ENCODE results near the gene ISM1.

The ISM1 gene

GRCh38 chr20:13284830-13285229, 63.8 kb downstream of the ISM1 start:
- DNase-seq, result no peak

- no peak for DNase-seq
Observed at GRCh38 chr20:13285408-13285807, 64.3 kb downstream of the ISM1 start.

GRCh38 chr20:13286052-13286451, 65.0 kb downstream of the ISM1 start:
- no peak for DNase-seq

GRCh38 chr20:13286607-13287006, 65.5 kb downstream of the ISM1 start:
- DNase-seq, result no peak

- no peak for DNase-seq
Observed at GRCh38 chr20:13288357-13288756, 67.3 kb downstream of the ISM1 start.

GRCh38 chr20:13289031-13289430, 68.0 kb downstream of the ISM1 start:
- no peak for DNase-seq

- no peak for DNase-seq
Observed at GRCh38 chr20:13290724-13291123, 69.7 kb downstream of the ISM1 start.

GRCh38 chr20:13291157-13291556, 70.1 kb downstream of the ISM1 start:
- DNase-seq, result no peak

DNA sequence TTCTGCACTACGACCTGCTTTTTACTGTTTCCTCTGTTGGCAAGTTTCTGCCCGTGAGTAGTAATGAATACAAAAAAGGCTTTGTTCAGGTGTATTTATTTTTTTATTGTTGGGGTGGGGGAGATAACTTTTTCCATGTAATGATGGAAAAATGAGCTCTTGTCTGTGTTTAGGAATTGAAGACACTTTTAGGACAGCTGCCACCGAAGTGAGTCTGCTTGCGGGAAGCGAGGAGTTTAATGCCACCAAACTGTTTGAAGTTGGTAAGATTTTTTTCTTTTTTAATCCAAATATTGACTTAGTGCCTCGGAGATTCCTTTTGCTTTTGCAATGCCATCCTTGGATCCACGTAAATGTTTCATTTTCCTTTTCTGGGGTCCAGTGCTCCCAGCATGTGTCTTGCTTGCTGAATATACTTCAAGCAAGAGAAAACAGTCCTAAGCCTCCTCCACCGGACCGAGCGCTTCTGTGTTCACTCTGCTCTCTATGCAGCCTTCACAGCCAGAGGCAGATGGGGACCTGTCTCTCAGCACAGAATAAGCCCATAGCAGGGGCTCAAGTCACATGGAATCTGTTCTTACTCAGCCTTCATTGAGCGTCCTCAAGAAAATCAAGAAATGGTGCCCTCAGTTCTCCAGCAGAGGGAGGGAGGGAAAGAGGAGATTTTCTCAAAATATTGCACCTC, 71.3 kb downstream of the ISM1 start:
- DNase-seq, result no peak

- DNase-seq, result no peak
Observed at GRCh38 chr20:13294522-13294921, 73.4 kb downstream of the ISM1 start.

- no peak for DNase-seq
Observed at GRCh38 chr20:13295637-13296036, 74.6 kb downstream of the ISM1 start.

- DNase-seq, result no peak
Observed at GRCh38 chr20:13296070-13296469, 75.0 kb downstream of the ISM1 start.

DNA sequence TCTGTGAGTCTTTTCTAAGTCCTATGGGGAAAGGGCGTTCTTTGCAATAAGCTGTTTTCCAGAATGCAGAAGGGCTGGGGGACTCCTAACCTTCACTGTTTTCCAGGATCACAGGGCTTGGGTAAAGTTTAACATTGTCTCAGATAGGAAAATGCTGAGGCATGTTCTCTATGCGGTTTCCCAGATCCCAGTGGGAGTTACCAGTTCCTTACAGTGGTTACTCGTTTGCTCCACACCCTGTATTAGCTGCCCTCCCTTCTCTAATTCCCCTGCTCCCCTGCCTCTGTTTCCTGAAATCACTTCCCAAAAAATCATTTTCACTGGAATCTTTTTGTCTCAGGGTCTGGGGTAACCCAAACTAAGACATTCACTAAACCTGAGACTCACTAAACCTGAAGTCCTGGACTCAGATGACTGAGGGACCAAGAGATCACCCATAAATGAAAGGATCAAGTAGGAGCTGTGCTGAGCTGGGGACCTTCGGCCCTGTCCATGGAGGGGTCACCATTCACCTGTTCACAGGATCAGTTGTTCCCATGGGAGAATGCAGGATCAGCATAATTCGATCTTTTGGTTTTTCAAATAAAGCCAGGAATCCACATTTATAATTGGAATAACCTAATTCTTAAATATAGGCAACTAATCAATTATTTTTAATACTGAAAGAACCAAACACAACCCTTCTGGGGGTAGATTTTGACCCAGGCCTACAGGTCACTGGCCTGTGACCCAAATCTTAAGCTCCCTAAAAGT, 76.2 kb downstream of the ISM1 start:
- no peak for DNase-seq

GRCh38 chr20:13298692-13299373, 77.8 kb downstream of the ISM1 start:
- DNase-seq, result no peak

DNA sequence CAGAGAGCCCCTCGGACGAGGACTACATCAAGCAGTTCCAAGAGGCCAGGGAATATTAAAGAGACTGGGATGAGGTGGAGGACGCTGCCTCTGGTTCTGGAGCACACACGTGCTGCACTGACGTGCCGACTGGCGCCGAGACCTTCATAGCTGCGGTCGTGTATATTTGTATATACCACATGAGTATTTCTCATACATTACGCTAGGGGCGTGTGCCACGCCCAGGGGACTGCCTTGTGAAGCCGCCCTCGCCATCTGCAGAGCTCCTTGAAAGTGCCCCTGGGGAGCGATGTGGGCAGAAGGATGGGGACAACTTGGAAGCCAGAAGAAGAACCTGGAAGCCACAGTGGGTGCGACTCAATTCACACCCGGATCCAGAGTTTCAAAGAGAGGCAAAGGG, 78.3 kb downstream of the ISM1 start:
- DNase-seq, result no peak

GRCh38 chr20:13301596-13301995, 80.5 kb downstream of the ISM1 start:
- DNase-seq, result no peak

DNA sequence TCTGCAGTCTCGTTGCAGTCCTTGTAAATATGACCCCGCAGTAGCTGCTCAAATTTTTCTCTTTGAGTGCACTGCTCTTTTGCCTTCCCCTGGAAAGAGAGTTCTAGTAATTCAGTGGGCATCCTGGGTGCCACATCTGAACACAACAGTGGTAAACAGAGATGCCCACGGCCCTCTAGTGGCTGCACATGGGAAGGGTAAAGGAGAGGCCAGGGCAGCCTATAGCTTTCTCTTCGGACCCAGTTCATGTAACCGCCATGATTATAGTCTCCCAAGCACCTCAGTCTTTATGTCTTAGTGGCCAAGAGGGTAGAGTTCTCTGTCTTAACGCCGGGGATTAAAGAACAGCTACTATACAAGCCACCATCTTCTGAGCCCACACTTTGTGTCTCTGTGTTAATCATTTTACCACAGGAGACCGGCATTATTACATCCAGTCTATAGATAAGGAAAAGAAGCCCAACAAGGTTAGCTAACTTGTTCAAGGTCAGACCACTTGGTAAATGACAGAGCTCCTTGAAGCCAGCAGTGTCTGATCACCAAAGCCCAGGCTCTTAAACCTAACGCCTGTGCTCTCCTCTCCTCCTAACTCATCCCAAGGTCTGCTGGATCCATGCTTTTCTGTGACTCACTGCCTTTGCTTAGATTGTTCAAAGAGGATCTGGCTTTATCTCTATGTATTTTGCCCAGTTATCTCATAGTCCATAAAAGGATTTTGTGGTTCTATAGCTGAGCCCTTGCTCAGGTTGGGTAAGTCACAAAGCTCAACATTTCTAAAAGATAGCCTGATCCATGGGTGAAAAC, 81.8 kb downstream of the ISM1 start:
- DNase-seq, result peak; percentile 35 to 63

GRCh38 chr20:13305284-13305683, 84.2 kb downstream of the ISM1 start:
- DNase-seq, result no peak

- no peak for DNase-seq
Observed at GRCh38 chr20:13307562-13308163, 86.6 kb downstream of the ISM1 start.

DNA sequence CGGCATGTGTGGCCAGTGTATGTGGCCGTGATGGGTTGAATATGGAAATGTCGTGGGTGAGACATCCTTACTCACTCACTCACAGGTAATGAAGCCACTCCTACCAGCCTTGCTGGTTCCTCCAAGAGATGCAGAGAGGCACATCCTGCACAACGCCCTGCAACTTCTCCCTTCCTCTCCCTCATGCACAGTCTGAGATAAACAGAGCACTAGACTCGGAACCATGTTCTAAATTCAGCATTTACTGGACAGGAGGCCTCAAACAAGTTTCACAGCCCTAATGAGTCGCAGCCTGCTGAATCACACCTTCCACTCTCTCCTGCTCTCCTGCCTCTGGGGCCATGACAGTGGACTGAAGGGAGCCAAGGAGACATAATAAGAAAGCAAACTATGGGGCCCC, 91.2 kb downstream of the ISM1 start:
- DNase-seq, result no peak

GRCh38 chr20:13313201-13313600, 92.1 kb downstream of the ISM1 start:
- DNase-seq, result no peak

GRCh38 chr20:13317439-13317838, 96.4 kb downstream of the ISM1 start:
- DNase-seq, result no peak

Data from SHP77 (cell line).